ENCODE data around the gene RAB4A. TPM values are rescaled to one million over a fixed set of nuclear protein-coding genes. Genes with fewer than 3 reads are reported as not detected.
"Not testable (repeated sequence)": the region's sequence is repeated elsewhere in the genome, so short reads cannot be mapped to it uniquely, and the experiment has no call there.

RAB4A gene
- total RNA-seq, 1 donor from 2014 or later: 25.1 TPM

DNA sequence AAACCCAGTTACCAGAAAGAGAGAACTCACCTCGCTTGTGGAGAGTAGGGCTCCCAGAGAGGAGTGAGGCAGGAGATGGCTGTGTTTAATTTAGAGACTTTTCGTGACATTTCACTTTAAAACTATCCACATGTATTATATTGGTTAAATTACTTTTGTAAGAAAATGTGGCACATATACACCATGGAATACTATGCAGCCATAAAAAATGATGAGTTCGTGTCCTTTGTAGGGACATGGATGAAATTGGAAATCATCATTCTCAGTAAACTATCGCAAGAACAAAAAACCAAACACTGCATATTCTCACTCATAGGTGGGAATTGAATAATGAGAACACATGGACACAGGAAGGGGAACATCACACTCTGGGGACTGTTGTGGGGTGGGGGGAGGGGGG is 20.8 kb downstream of the RAB4A start:
- intact Hi-C loops (cut with micrococcal nuclease): not testable (repeated sequence)

DNA sequence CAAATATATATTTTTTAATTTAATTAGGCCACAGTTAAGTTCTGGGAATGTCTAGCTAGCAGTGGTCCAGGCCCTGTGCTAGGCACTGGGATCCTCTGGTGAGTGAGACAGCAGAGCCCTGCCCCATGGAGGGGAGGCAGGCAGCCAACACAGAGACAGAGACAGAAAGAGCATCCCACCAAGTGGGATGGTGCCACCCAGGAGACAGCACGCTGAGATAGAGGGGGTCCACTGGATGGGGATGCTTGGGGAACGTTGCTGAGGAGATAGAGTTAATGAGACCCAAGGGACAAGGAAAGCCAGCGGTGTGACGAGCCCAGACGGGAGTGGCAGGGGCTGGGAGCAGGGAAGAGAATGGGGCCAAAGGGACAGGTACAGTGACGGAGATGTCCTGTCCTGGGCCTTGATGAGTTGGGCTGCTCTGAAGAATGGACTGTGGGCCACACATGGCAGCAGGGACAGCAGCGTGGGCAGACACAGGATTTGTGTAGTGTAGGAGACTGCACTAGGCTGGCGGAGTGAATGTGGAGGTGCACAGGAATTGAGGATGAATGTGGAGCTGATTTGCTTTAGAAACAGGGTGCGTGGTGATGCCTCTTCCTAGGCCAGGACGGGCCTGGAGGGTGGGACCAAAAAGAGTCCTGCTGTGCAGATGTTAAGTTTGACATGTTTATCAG is 22.8 kb downstream of the RAB4A start:
- intact Hi-C loops (cut with micrococcal nuclease): no loop called here

DNA sequence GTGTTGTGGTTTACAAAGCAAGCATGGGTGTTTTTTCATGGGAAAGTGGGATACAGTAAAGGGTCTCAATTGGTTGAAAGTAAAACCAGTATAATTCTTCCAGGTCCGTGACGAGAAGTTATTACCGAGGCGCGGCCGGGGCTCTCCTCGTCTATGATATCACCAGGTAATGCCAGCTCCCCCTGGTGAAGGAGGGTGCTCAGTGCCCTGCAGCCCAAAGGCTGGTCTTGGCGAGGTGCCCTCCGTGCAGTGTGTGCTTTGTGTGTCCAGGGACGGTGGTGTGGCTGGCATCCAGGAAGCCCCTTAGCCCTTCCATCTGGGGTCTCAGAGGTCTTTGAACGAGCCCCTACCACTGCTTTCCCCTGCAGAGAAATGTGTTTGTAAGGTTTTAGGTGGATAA is 24.8 kb downstream of the RAB4A start:
- intact Hi-C loops (cut with micrococcal nuclease): no loop called here

DNA sequence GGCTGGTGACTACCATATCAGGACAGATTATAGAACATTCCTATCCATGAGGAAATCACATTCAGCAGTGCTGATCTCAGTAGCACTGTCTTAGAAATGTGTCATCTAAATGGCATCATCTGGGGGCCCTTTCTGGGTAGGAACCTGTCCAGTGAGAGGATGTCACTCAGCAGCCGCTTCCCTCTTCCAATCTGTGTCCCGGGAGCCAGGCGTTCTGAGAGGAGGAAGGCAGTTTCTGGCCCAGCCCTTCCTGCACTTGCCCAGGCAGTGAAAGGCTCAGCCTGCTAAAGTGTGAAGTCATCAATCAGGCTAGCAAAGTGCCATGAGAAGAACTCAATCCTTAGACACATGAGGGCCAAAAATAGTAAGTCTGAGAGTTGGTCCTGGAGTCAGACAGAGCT is 25.6 kb downstream of the RAB4A start:
- intact Hi-C loops (cut with micrococcal nuclease): no loop called here

DNA sequence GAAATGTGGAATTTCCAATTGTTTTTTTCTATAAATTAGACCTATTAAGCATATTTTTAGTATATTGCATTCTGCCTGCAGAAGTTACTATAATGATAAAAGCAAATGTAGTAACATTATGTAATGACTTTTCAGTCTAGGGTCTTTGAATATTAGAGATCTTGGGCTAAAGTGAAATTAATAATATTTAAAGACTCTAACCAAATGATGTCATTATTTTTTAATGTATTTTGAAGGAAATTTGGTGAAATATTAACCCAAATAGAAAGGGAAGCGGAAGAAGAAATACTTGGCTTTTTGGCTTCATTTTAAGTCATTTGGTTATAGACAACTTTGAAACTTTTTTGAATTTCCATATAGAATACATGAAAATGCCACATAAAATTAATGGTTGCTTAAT is 26.8 kb downstream of the RAB4A start:
- intact Hi-C loops (cut with micrococcal nuclease): no loop called here

DNA sequence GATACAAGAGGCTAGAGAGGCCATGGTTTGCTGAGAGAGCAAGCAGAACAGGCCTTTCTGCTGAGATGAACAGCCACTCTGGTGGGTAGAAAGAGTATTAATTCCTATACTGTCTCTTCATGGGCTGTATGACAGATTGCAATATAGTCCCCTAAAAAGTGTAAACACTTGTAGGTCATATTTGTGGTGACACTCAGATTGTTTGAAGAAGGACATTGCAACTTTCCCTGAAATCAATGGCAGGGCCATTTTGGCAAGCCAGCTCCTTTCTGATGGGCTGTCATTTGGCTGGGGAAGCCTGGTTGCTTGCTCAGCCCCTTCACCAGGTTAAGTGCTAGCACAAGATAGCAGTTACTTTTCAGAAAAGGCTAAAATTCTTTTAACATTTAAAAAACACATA is 27.5 kb downstream of the RAB4A start:
- intact Hi-C loops (cut with micrococcal nuclease): no loop called here

DNA sequence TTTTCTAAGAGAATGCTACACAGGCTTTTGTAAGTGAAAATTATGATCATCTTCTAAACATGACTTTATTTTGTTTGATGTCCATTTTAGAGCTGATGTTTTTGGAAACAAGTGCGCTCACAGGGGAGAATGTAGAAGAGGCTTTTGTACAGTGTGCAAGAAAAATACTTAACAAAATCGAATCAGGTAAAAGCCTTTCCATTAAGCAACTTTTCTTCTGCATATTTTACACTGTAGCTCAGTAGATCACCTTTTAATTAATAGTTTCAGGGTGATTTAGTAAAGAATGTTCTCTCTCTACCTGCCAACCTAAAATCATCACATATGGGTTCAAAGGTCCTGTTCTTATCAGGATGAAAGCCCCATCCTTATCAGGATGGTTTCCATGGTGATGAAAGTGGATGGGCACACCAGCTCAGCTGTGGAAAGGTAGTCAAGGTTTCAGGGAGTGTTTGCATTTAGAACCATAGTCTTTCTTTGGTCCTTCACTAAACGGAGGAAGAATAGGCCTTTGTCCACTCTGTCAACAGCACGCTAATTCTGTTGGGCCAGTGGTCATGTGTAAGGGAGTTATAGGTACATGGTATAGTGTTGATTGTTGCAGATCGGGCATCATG is 28.1 kb downstream of the RAB4A start:
- intact Hi-C loops (cut with micrococcal nuclease): no loop called here

DNA sequence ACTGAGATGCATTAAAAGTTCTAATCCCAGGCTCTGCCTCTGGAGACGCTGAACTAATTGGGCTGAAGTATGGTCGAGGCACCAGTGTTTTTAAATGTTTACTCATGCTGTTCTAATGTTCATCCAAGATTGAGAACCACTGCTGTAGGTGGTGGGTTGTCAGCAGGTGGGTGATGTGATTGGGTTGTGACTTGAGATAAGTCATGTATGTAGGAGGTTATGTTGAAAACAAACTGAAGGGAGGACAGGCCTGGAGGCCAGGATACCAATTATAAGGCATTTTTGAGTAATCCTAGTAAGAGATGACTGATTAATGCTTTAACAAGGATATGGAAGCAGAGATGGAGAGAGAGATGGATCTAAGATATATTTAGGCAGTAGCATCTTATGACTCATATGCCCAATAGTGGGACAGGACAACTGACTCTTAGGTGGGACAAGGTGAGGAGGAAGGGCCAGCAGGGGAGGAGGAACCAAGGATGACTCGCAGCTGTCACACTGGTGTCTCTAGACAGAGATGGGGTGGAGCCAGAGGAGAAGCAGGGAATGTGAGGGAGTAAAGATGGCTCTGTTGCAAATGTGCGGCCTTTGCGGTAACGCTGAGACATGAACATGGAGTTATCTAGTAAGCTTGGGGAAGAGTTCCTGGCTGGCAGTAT is 29.3 kb downstream of the RAB4A start:
- intact Hi-C loops (cut with micrococcal nuclease): no loop called here

DNA sequence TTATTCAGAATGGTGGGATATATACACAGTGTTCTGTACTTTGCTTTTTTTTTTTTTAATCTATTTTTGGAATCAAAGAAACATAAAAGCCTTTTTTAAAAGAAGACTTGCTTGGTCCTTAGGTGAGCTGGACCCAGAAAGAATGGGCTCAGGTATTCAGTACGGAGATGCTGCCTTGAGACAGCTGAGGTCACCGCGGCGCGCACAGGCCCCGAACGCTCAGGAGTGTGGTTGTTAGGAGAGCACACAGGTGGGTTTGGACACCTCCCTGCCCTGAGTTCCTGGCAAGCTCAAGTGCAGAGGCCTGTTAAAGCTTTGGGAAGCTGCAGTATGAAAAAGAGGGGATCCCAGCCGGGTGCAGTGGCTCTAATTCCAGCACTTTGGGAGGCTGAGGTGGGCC is 31.8 kb downstream of the RAB4A start:
- intact Hi-C loops (cut with micrococcal nuclease): no loop called here

DNA sequence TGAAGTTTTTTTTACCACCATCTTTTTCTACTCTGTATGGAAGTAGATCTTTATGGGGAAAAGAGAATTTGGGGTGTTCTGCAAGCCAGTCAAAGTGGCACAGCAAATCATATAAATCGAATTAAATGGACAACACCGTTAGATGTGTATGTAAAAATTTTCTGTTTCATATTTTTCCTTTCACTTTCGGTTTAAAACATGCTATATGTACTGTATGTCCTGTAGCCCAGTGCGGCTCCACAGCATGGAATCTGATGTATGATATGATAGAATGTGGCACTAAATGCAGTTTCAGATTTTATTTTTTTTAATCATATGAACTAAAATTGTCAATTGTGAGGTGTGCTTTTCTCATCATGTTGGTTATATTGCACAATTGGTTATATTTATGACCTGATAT is 32.9 kb downstream of the RAB4A start:
- intact Hi-C loops (cut with micrococcal nuclease): loop anchor here (2.0 kb wide), 1 partner anchor 17 kb away; no protein-coding TSS in a partner anchor

DNA sequence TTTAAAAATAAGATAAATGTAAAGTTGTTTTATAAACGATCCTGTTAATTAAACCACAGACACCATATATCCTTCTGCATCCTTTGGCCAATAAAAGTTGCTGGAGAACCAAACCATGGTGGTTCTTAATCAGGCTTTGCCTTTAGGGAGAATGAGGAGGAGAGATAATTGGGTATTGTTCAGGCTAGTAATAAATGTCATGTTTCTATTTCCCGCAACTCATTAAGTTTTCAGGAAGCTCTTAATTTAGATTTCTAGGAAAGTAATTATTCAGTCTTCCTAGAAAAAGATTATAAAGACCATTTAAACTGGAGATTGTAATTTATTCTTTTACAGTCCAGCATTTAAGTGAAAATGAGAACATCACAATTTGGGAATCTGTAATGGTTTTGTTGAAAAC is 34.5 kb downstream of the RAB4A start:
- intact Hi-C loops (cut with micrococcal nuclease): loop anchor here (2.0 kb wide), 1 partner anchor 19 kb away; no protein-coding TSS in a partner anchor

DNA sequence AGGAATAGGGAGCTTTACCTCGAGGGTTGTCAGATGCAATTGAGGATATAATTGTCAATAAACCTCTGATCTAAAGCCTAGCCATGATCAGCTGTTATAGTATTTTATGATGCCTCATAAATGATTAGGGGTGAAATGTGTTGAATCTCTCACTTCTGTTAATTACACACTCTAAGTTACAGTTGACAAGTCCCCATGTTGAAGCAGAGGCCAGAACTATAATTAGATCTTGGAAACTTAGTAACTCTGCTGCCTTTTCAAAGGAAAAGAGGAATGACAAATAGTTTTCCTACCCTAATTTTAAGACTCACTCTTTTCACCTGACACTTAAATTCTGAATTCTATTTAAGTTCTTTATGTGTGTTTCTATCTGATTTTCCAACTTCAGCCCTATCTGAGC is 38.2 kb downstream of the RAB4A start:
- intact Hi-C loops (cut with micrococcal nuclease): no loop called here

DNA sequence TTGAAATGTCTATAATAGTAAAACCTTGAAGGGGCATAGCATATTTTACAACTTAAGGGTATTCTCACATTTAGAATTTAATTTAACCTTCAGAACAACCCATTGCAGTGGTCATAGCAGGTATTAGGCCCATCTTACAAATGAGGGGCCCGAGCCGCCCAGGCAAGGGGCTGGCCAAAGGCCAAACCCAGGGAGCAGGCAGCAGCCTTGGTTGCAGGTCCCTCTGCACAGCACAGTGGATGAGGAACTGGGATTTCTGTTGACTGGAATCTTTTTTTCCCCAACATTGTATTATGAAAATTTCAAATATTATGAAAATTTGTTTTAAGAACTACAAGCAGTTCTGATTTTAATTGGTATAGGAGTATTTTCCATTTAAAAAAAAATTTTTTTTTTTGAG is 38.8 kb downstream of the RAB4A start:
- intact Hi-C loops (cut with micrococcal nuclease): no loop called here

DNA sequence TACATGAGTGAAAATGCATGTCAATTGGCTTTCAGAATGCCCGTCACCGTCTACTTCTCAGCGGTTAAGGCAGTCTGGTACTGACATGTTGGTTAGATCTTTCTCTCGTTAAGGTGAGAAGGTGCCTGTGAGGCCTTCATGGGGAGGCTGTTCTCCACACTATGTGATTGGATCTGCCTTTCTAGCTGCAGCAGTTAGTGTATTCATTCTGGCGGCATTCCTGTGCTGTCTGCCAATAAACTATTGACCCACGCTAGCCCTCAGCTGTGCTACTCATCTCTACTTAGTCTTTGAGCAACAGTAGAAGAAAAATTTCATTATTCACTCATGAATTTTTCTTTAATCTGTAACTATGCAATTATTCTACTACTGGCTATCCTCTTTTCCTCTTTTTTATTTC is 39.9 kb downstream of the RAB4A start:
- intact Hi-C loops (cut with micrococcal nuclease): no loop called here

DNA sequence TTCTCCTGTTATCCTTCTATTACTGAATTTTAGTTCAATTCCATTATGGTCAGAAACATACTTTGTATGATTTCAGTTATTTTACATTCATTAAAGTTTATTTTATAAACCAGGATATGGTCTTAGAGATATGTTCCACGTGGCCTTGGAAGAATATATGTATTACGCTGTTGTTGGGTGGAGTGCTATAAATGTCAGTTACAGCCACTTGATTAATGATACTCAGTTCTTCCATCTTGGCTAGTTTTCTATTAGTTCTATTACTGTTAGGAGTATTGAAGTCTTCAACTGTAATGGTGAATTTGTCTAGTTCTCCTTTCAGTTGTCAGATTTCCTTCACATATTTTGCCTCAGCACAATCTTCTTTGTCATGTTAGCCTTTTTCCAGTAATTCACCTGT is 45.3 kb downstream of the RAB4A start:
- intact Hi-C loops (cut with micrococcal nuclease): no loop called here

DNA sequence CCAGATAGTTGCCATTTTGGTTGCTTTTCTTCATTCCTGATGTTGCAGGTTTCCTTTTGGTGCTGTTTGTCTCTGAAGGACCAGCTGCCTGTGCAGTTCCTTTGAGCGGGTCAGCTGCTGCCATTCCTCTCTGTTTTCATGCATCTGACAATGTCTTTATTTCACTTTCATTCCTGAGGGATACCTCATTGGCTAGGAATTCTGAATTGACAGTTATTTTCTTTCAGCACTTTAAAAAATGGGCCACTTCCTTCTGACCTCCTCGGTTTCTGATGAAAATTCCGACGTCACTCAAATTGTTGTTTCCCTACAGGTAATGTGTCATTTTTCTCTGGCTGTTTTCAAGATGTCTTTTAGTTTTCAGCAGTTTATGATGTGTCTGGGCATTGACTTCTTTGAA is 47.1 kb downstream of the RAB4A start:
- intact Hi-C loops (cut with micrococcal nuclease): no loop called here

DNA sequence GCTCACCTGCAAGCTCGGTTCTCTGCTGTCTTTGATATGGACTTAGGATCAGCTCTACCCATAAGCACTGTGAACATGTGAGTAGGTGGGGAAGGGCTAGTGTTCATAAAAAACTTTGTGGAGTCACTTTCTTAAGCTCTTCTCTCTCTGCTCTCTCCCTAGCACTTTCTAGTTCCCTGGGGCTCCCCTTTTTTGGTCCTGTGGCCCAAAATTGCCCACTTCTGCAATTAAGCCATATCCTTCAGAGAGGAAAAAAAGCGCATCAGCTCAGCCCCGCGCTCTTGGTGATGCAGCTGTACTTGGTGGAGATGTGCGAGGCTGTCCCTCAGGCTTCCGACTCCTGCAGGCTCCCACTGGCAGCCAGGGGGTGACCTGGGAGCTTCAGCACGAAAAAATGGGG is 48.6 kb downstream of the RAB4A start:
- intact Hi-C loops (cut with micrococcal nuclease): no loop called here

DNA sequence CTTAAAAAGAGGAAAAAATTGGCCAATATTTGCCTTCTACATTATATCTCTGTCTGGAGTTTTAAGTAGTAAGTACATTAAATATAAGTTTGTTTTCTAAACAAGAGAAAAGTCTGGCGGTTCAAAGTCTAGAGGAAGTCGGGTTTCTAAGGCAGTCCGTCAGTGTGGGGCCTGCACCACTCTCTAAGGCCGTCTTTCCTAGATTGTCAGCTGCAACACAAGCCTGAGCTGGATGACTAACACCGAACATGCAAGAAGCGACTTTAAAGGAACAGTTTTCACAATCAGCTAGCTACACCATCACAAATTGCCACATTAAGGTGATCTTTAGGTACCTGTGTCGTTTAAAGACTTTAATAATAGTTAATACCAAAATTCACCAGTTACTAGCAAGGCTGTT is 52.3 kb downstream of the RAB4A start:
- intact Hi-C loops (cut with micrococcal nuclease): no loop called here

DNA sequence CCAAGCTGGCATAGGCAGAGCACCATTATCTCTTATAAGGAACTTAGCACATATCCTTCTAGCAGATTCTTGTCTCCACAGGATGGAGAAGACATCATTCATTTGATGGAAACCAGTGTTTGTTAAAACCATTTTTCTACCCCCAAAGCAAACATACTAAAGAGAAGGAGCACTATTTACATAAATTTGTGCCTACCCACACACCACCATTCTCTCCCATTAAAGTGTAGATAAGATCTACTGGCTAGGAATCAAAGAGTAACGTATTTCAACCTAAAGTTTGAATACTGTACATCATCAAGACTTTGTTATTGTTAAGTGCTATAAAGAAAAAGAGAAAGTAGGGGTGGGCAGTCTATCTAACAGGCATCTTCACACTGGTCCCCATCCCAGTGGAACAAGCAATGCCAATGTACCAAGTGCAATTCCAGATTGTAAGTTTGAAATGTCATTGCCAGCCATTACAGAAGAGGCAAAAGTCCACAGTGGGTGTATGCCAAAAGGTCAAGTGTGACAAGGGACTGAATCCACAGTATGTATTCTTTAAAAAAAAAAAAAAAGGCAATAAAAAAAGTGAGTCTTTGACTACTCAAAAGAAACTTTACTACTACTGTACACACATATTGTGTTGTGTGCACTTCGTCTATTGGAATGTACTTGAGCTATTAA is 53.1 kb downstream of the RAB4A start:
- intact Hi-C loops (cut with micrococcal nuclease): no loop called here

DNA sequence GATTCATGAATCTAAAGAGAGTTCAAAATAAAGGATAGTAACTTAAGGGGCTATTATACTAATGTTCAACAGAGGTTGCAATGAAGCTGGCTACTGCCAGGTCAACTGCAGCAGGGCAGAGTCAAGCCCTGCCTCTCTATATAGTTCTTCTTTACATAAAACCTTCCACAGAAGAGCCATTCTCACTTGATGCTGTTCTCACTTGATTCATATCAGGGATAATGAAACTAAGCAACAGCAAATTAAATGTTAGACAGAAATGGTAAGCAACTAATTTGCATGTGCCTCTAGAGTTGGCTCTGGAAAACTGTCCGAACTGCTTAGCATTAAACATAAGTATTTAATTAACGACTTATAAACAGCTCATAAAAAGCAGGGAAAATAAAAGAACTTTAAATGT is 54.5 kb downstream of the RAB4A start:
- intact Hi-C loops (cut with micrococcal nuclease): loop anchor here (5.0 kb wide), 1 partner anchor 182 kb away; the partner anchor contains the start of gene NUP133

DNA sequence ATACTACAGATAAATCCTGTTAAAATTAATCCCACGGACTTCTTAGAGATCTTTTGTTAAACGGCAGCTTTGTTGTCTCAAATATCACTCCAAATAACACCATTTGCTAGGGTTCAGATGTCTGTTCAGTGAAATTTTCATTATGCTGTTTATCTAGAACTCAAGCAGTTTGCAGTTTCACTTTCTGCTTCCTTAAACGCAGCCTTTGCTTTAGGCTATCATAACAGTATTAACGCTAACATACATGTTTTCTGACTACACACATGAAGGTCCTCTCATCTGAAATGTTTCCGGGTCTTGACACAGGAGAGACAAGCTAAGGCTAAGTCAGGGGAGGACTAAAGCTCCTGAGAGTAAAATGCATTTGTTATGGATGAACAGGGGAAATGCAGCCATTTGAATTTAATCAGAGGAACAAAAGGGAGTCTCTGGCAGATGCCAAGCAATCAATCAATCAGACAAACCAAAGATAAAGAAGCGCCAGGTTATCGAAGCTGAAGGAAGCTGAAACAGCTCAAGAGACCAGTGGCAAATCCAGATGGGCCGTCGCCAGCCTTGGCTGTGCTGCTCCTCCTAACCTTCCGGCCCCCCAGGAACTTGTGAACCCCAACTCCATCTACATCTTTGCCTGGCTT is 55.1 kb downstream of the RAB4A start:
- intact Hi-C loops (cut with micrococcal nuclease): loop anchor here (1.0 to 5.0 kb wide), 2 partner anchors 15 to 181 kb away; partner anchors contain the start of gene NUP133

DNA sequence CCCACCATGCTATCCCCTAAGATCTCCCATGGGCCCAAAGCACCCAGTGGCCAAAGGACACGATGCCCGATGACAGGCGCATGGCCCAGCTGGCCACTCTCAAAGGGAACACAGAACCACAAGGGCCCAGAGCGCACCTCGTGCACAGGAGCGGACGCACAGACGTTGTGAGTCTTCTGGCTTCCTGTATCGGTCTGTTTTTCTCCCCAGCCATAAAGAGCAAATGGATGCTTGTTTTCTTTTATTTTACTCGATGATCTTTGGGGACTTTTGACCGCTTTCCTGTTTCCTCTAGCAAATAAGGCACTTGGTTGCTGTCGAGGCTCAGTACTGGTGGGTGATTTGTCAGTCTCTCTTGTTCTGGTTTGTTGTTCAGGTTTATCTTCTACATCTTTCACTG is 55.7 kb downstream of the RAB4A start:
- intact Hi-C loops (cut with micrococcal nuclease): loop anchor here (1.0 to 5.0 kb wide), 2 partner anchors 15 to 181 kb away; partner anchors contain the start of gene NUP133
